ENCODE results near the gene PEDS1.
A peak's percentile ranks its signal among the peaks of the same experiment; 100 is the strongest.

Gene PEDS1

DNA sequence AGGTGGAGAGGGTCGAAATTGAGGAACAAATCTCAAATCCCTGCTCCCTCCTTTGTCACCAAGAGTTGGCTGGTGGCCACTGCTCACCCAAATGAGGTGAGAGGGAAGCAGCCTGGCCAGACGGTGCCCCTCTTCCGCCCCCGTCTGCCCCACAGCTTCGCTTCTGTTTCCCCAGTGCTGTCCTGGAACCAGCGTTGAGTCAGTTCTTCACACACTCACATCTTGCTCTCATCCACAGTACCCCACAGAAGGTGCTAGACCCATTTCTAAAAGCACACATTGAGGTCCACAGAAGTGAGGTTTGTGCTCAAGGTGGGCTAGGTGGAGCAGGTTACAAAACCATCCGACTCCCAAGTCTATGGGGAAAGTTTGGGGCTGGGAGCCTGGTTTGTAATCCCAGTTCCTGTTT lies 40.9 kb upstream of the PEDS1 start:
- peak overlapping the region in 1 of 2 donors; percentile 31 for H3K4me3 Mint-ChIP-seq
- no peaks in the 10 kb centered on the region for H3K27me3 Mint-ChIP-seq
- H3K36me3 Mint-ChIP-seq (ENCODE audit: insufficient read depth), result peaks cover 10% of the 10 kb centered on the region
- DNase-seq (no peak), ATAC-seq (replicated peaks) (no peak)
- H3K9me3 Mint-ChIP-seq, result no peaks in the 10 kb centered on the region
- H3K4me1 Mint-ChIP-seq (ENCODE audit: low read depth in 2 of 2), result peaks cover 22 to 30% of the 10 kb centered on the region in 2 donors
- H3K27ac Mint-ChIP-seq, result peak overlapping the region in 1 of 2 donors; percentile 5

DNA sequence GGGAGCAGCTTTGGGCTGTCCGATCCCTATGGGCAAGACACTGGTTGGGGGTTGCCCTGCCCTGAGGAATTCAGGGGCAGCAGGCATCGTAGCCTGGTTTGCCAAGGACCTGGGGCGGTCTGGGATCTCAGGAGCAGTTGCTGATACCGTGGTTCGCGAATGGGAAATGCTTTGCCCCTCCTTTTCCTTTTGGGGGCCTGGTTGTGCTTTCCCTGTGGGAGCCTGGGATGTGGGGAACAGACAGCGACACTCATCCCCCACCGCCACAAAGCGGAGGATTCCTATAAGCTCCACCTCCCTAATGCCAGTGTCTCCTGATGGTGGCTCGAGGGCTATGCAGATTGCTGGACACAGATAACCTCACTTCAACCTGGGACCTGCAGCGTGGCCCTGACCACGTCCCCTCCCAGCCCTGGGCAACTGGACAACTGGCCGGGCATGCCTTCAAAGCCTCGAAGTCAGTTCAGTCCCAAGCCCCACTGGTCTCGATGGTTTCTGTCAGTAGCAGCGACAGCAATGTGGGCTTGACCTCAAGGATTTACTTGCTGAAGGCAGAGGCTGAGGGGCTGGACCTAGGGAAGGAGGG lies 40.4 kb upstream of the PEDS1 start:
- peaks cover 10% of the 10 kb centered on the region for H3K36me3 Mint-ChIP-seq (ENCODE audit: insufficient read depth)
- H3K4me1 Mint-ChIP-seq (ENCODE audit: low read depth in 2 of 2), result peaks cover 22 to 30% of the 10 kb centered on the region in 2 donors
- no peak for DNase-seq
- ATAC-seq (replicated peaks), result no peak
- peak overlapping the region; percentile 83 to 93 for H3K27ac Mint-ChIP-seq
- H3K4me3 Mint-ChIP-seq, result peak overlapping the region; percentile 90 to 96
- no peaks in the 10 kb centered on the region for H3K27me3 Mint-ChIP-seq
- no peaks in the 10 kb centered on the region for H3K9me3 Mint-ChIP-seq

DNA sequence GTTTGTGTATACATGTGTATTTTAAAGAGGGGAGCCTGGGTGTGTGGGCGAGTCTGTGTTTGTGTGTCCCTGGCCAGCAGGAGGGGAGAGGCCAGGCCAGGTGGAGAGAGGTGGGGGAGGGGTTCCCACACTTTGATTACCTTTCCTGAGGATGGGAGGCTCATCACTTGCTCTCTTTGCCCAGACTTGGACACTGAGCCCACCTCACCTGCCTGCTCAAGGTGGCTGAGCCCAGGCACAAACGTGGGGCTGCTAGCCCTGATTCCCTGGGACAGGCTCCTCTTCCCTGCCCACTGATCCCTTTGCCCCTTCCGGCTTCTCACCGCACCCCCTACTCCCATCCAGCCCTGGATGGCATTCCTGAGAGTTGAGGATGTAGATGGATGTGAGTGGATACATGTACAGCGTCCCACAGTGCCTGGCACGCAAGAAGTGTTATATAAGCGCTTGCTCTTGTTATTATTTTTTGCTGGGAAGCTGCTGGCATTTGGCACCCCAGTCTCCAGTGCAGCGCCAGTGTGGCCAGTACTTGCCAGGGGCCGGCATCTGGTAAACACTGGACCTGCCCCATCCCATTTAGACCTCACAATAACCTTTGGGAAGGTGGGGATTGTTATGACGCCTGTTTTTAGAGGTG lies 39.8 kb upstream of the PEDS1 start:
- DNase-seq, result no peak
- Mint-ChIP-seq H3K4me1 (ENCODE audit: low read depth in 2 of 2) (peaks cover 22 to 30% of the 10 kb centered on the region in 2 donors), H3K27ac (peak overlapping the region; percentile 83 to 93)

DNA sequence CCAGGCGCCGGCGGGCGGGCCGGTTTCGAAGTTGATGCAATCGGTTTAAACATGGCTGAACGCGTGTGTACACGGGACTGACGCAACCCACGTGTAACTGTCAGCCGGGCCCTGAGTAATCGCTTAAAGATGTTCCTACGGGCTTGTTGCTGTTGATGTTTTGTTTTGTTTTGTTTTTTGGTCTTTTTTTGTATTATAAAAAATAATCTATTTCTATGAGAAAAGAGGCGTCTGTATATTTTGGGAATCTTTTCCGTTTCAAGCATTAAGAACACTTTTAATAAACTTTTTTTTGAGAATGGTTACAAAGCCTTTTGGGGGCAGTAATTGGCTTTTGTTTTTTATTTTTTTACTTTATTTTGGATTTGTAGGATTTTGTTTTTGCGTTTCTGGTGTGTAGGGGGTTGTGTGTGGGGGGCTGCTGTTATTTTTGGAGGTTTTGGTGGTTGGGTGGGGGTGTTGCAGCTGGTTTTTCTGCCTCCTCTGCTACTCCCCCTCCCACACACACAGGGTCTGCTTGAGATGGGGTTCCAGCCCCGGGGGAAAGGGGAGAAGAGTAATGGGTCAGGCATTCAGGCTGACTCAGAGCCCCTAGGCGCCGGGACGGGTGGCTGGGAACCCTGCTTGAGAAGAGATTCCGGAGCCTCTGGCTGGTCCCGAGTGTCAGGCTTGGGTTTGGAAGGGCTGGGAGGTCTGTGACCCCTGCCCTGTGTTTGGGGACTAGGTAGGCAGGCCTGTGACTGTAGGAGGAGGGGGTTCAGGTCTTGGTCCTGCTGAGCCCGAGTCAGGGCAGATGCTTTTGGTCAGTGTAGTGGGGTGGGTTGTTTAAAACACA lies 39.1 kb upstream of the PEDS1 start:
- Mint-ChIP-seq H3K9me3 (no peaks in the 10 kb centered on the region), H3K36me3 (ENCODE audit: insufficient read depth) (peaks cover 12% of the 10 kb centered on the region), H3K4me1 (ENCODE audit: low read depth in 2 of 2) (peaks cover 22 to 30% of the 10 kb centered on the region in 2 donors), H3K27me3 (no peaks in the 10 kb centered on the region), H3K27ac (peak overlapping the region; percentile 83 to 93), H3K4me3 (peak overlapping the region; percentile 90 to 96)
- peak; percentile 64 to 68 (median 67) for DNase-seq
- peak; percentile 67 for ATAC-seq (replicated peaks)

More for the DNA sequence above, 39.8 kb upstream of the PEDS1 start:
- H3K9me3 Mint-ChIP-seq, result no peaks in the 10 kb centered on the region
- H3K27me3 Mint-ChIP-seq, result no peaks in the 10 kb centered on the region
- peaks cover 12% of the 10 kb centered on the region for H3K36me3 Mint-ChIP-seq (ENCODE audit: insufficient read depth)
- H3K4me3 Mint-ChIP-seq, result peak overlapping the region; percentile 90 to 96
- ATAC-seq (replicated peaks), result no peak

DNA sequence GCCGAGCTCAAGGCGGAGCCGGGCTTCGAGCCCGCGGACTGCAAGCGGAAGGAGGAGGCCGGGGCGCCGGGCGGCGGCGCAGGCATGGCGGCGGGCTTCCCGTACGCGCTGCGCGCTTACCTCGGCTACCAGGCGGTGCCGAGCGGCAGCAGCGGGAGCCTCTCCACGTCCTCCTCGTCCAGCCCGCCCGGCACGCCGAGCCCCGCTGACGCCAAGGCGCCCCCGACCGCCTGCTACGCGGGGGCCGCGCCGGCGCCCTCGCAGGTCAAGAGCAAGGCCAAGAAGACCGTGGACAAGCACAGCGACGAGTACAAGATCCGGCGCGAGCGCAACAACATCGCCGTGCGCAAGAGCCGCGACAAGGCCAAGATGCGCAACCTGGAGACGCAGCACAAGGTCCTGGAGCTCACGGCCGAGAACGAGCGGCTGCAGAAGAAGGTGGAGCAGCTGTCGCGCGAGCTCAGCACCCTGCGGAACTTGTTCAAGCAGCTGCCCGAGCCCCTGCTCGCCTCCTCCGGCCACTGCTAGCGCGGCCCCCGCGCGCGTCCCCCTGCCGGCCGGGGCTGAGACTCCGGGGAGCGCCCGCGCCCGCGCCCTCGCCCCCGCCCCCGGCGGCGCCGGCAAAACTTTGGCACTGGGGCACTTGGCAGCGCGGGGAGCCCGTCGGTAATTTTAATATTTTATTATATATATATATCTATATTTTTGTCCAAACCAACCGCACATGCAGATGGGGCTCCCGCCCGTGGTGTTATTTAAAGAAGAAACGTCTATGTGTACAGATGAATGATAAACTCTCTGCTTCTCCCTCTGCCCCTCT lies 38.2 kb upstream of the PEDS1 start:
- DNase-seq (peak; percentile 43 to 57 (median 46)), ATAC-seq (replicated peaks) (peak; percentile 49)
- Mint-ChIP-seq H3K27me3 (no peaks in the 10 kb centered on the region), H3K27ac (peak overlapping the region; percentile 83 to 93), H3K36me3 (ENCODE audit: insufficient read depth) (peaks cover 12% of the 10 kb centered on the region), H3K4me3 (peak overlapping the region; percentile 90 to 96), H3K9me3 (no peaks in the 10 kb centered on the region), H3K4me1 (ENCODE audit: low read depth in 2 of 2) (peaks cover 22 to 24% of the 10 kb centered on the region in 2 donors)

DNA sequence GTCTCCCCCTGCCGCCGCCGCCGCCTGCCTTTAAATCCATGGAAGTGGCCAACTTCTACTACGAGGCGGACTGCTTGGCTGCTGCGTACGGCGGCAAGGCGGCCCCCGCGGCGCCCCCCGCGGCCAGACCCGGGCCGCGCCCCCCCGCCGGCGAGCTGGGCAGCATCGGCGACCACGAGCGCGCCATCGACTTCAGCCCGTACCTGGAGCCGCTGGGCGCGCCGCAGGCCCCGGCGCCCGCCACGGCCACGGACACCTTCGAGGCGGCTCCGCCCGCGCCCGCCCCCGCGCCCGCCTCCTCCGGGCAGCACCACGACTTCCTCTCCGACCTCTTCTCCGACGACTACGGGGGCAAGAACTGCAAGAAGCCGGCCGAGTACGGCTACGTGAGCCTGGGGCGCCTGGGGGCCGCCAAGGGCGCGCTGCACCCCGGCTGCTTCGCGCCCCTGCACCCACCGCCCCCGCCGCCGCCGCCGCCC lies 37.6 kb upstream of the PEDS1 start:
- H3K27ac Mint-ChIP-seq, result peak overlapping the region in 1 of 2 donors; percentile 83

DNA sequence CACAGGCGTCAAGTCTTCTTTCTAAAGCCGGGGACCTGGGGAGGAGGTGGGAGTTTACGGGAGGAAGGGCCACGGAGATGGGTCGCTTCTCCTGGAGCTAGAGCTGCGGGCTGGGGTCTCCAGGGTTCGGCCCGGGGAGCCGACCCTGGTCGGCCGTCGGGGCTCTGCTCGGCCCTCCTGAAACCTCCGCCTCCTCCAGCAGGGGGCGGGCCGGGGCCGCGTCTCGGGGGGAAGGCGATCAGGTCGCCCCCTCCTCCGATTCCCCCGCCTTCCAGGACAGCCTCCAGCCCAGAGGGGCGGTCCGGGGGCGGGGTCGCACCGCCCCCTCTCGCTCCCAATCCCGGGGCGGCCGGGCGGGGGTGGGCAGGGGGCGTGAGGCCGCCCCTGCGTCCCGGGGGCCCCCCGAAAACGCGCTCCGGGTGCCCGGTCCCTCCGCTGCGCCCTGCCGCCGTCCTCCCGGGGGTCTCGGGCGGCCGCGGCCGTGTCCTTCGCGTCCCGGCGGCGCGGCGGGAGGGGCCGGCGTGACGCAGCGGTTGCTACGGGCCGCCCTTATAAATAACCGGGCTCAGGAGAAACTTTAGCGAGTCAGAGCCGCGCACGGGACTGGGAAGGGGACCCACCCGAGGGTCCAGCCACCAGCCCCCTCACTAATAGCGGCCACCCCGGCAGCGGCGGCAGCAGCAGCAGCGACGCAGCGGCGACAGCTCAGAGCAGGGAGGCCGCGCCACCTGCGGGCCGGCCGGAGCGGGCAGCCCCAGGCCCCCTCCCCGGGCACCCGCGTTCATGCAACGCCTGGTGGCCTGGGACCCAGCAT lies 36.9 kb upstream of the PEDS1 start, which contains the start of gene CEBPB:
Gene CEBPB, plus strand, starts transcription at position 580 of the 814 bp plus-strand sequence. Its CDS starts 204 bp downstream, at position 784.
- H3K27me3 Mint-ChIP-seq, result peaks cover 8 to 9% of the 10 kb centered on the region in 2 donors
- peak within 1 kb of the TSS; percentile 15 to 83 for H3K27ac Mint-ChIP-seq
- no peaks in the 10 kb centered on the region for H3K9me3 Mint-ChIP-seq
- H3K4me3 Mint-ChIP-seq, result peak within 1 kb of the TSS; percentile 90 to 96
- peaks cover 12% of the 10 kb centered on the region for H3K36me3 Mint-ChIP-seq (ENCODE audit: insufficient read depth)
- peaks cover 18 to 27% of the 10 kb centered on the region in 2 donors for H3K4me1 Mint-ChIP-seq (ENCODE audit: low read depth in 2 of 2)
- ATAC-seq (replicated peaks) (peak; percentile 49), DNase-seq (peak; percentile 74 to 76 (median 74))

More for the DNA sequence above, 37.6 kb upstream of the PEDS1 start:
- peaks cover 1 to 3% of the 10 kb centered on the region in 2 donors for H3K27me3 Mint-ChIP-seq
- peaks cover 12% of the 10 kb centered on the region for H3K36me3 Mint-ChIP-seq (ENCODE audit: insufficient read depth)
- DNase-seq (peak; percentile 42 to 57 (median 44)), ATAC-seq (replicated peaks) (peak; percentile 40)
- peaks cover 21 to 27% of the 10 kb centered on the region in 2 donors for H3K4me1 Mint-ChIP-seq (ENCODE audit: low read depth in 2 of 2)
- peak overlapping the region; percentile 90 to 96 for H3K4me3 Mint-ChIP-seq
- H3K9me3 Mint-ChIP-seq, result no peaks in the 10 kb centered on the region

DNA sequence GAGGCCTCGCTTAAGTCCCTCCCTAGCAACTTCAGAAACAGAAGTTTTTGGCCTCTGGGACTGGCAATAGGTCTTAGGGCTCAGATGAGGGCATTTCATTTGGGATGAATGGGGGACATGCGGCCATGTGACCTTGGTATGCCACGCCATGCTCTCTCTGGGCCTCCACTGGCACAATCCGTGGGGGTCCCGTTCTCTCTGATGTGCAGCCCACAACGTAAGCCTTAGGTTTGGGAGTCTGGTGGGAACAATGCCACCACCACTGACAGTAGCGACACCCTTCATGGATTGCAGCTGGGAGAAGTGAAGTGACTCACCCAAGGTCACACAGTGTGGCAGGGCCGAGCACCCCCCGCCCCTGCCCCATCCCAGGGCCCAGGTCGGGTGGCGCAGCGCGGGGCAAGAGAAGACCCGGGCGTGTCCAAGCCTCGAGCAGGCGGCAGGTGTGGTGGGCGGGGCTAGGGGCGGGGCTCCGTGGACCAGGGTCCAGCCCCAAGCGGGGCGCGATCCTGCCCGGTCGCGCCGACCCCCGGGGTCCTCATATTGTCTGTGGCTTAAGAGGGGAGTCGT lies 36.2 kb upstream of the PEDS1 start:
- Mint-ChIP-seq H3K9me3 (no peaks in the 10 kb centered on the region), H3K4me3 (peak overlapping the region; percentile 60 to 96), H3K27ac (peak overlapping the region in 1 of 2 donors; percentile 15), H3K27me3 (peaks cover 11 to 16% of the 10 kb centered on the region in 2 donors), H3K4me1 (ENCODE audit: low read depth in 2 of 2) (peaks cover 18 to 21% of the 10 kb centered on the region in 2 donors), H3K36me3 (ENCODE audit: insufficient read depth) (peaks cover 9% of the 10 kb centered on the region)
- ATAC-seq (replicated peaks) (no peak), DNase-seq (no peak)

DNA sequence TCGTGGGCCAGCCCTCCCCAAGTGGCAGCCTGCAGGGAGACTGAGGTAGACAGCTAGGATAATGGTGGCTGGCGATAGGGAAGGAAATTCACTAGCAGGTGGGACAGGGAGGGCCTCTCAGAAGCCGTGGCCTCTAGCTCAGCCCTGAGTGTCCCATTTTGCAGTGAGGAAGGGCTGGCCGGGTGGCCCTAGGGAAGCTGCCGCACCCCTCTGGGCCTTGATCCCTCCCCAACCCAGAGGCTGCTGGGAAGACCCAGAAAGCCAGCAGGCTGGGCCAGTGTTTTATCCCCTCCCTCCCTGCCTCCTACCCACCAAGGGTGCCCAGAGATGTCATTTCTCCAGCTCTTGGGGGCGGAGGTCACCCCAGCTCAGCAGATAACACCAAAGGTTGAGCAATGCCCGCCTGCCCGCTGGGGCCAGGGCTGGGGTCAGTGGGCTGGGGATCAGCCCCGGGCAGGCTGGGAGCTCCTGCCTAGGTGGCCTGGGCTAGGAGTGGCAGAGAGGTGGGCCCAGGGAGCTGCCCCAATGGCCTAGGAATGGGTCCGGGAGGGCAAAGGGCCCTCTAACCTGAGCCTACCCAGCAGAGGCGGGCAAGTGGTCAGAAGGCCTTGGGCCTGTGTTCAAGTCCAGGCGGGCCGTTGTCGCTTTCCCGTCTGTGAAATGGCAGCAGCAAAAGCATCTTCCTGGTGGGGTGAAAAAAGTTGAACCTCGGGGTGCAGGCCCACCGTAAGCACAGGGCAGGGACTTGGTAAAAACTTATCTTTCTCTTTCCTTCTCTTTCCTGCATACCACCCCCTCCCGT lies 35.6 kb upstream of the PEDS1 start:
- H3K27me3 Mint-ChIP-seq, result peaks cover 18 to 23% of the 10 kb centered on the region in 2 donors
- peak overlapping the region; percentile 37 to 60 for H3K4me3 Mint-ChIP-seq
- H3K4me1 Mint-ChIP-seq (ENCODE audit: low read depth in 2 of 2), result peaks cover 18% of the 10 kb centered on the region in 2 donors
- H3K9me3 Mint-ChIP-seq, result no peaks in the 10 kb centered on the region
- H3K27ac Mint-ChIP-seq, result peak overlapping the region; percentile 15 to 26
- peaks cover 9% of the 10 kb centered on the region for H3K36me3 Mint-ChIP-seq (ENCODE audit: insufficient read depth)
- DNase-seq (no peak), ATAC-seq (replicated peaks) (no peak)

DNA sequence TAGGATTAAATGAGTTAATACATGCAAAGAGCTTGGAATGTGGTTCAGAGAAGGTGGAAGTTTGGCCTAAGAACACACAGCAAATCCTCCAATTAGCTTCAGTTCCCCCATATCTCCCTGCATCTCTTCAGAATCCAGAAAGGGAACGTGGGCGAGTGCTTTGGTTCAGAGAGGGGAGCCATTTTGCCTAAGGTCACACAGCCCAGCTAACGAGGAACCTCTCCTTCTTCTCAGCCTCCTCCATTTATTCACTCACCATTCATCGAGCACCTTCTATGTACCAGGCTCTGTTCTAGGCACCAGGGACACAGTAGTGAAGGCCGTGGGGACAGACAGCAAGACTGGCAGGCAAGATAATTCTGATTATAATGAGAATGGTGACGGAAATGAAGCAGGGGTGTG lies 34.8 kb upstream of the PEDS1 start:
- peaks cover 9% of the 10 kb centered on the region for H3K36me3 Mint-ChIP-seq (ENCODE audit: insufficient read depth)
- DNase-seq (no peak), ATAC-seq (replicated peaks) (no peak)
- H3K27ac Mint-ChIP-seq, result peak overlapping the region in 1 of 2 donors; percentile 26
- peaks cover 24 to 31% of the 10 kb centered on the region in 2 donors for H3K27me3 Mint-ChIP-seq
- peak overlapping the region in 1 of 2 donors; percentile 37 for H3K4me3 Mint-ChIP-seq
- peaks cover 10 to 11% of the 10 kb centered on the region in 2 donors for H3K4me1 Mint-ChIP-seq (ENCODE audit: low read depth in 2 of 2)
- no peaks in the 10 kb centered on the region for H3K9me3 Mint-ChIP-seq

DNA sequence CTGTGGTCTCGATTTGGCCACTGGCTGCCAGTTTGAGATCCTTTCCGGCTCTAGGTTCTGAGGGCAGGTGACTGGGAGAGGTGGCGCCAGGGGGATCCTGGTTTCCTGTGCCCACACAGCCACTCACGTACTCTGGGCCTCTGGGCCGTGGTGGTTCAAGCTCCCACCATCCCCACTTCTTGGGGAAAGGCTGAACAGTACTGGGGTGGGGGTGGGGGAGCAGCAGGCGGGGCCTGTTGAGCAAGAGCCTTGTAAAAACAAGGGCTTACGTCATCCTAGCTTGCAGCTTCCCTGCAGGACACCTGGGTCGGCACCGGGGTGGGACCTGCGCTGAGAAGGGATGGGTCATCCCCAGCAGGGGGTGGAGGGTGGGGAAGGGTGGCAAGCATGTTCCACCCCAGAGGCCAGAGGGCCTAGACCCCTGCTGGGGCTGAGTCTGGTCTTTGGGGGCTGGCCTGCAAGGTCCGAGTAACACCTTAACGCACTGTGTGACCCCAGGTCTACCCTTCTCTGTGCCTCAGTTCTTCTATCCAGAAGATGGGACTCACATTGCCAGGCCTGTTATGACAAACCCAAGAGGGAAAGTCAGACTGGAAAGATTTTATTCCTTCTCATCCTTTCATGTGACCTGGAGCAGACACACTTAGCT lies 34.0 kb upstream of the PEDS1 start:
- peaks cover 24 to 32% of the 10 kb centered on the region in 2 donors for H3K27me3 Mint-ChIP-seq
- peaks cover 9% of the 10 kb centered on the region for H3K36me3 Mint-ChIP-seq (ENCODE audit: insufficient read depth)
- ATAC-seq (replicated peaks), result no peak
- peak overlapping the region in 1 of 2 donors; percentile 26 for H3K27ac Mint-ChIP-seq
- H3K9me3 Mint-ChIP-seq, result no peaks in the 10 kb centered on the region
- H3K4me3 Mint-ChIP-seq, result no peak overlapping the region
- DNase-seq, result no peak
- peaks cover 3 to 4% of the 10 kb centered on the region in 2 donors for H3K4me1 Mint-ChIP-seq (ENCODE audit: low read depth in 2 of 2)
